SK-N-SH (cell line): ENCODE data around the gene THYN1. TPM values are rescaled to one million over a fixed set of nuclear protein-coding genes. Genes with fewer than 3 reads are reported as not detected.

ENCODE experiments used
- CTCF ChIA-PET: fragments of 300-600, 350-600 bp; formaldehyde crosslinking; extraction: SDS; loops from one replicate; lab custom pipeline; 2021; lab: Yijun Ruan, JAX
- POLR2A ChIA-PET: fragments of 350-600 bp; sonication (Branson Sonifier 250); formaldehyde crosslinking; extraction: SDS; loops from one replicate; lab custom pipeline; 2020; ENCODE audit warnings: antibody characterized with exemption, inconsistent platforms; lab: Yijun Ruan, JAX
- DNase-seq: peaks from one replicate; pipeline ENCODE4 v3.0.0; 2012
- H2AFZ ChIP-seq: fragments of 200-600 bp; sonication (generic); 2 replicates; pipeline ENCODE4 v1.8.1; 2016; ENCODE audit warnings: antibody characterized with exemption, mild to moderate bottlenecking, low read depth
- H3F3A ChIP-seq: fragments of 200-600 bp; sonication (generic); replicated peaks from 2 replicates; pipeline ENCODE3; 2016; ENCODE audit warnings: antibody characterized with exemption, mild to moderate bottlenecking; ENCODE audit not compliant: insufficient read depth
- H3K27ac ChIP-seq, 2 experiments: fragments of 200-500 bp in 1 of 2; fragments of 200-600 bp in 1 of 2; sonication (Bioruptor generic) in 1 of 2; sonication (generic), shearing (Covaris generic) in 1 of 2; 2 replicates each; pipeline versions ENCODE4 v1.5.1 to v1.6.1; 2014 to 2016; ENCODE audit warnings: low read depth in 2 of 2, inconsistent platforms in 1 of 2, low read length in 1 of 2, mild to moderate bottlenecking in 1 of 2, mixed read lengths in 1 of 2
- H3K27me3 ChIP-seq: fragments of 200-600 bp; sonication (generic), shearing (Covaris generic); 2 replicates; pipeline ENCODE4 v1.6.1; 2016; ENCODE audit warnings: mixed run types; ENCODE audit not compliant: insufficient read depth
- H3K36me3 ChIP-seq, 2 experiments: fragments of 200-500 bp in 1 of 2; fragments of 200-600 bp in 1 of 2; sonication (Bioruptor generic) in 1 of 2; sonication (generic) in 1 of 2; replicated peaks in 1 of 2; 2 replicates each; pipeline versions ENCODE3 to v1.5.1; 2014 to 2016; ENCODE audit warnings: low read length in 1 of 2, mild to moderate bottlenecking in 1 of 2; ENCODE audit not compliant: insufficient read depth in 2 of 2, control insufficient read depth in 1 of 2
- H3K4me1 ChIP-seq, 2 experiments: fragments of 200-500 bp in 1 of 2; fragments of 200-600 bp in 1 of 2; sonication (Bioruptor generic) in 1 of 2; sonication (generic), shearing (Covaris generic) in 1 of 2; 2 replicates each; pipeline versions ENCODE4 v1.5.1 to v1.6.1; 2014 to 2016; ENCODE audit warnings: low read depth in 1 of 2, low read length in 1 of 2, mixed run types in 1 of 2; ENCODE audit not compliant: insufficient read depth in 2 of 2, control insufficient read depth in 1 of 2
- H3K4me2 ChIP-seq: fragments of 200-600 bp; sonication (generic), shearing (Covaris generic); 2 replicates; pipeline ENCODE4 v1.6.1; 2017; ENCODE audit warnings: mixed run types
- H3K4me3 ChIP-seq, 2 experiments: fragments of 200-500 bp in 1 of 2; fragments of 200-600 bp in 1 of 2; sonication (Bioruptor generic) in 1 of 2; sonication (generic), shearing (Covaris generic) in 1 of 2; 2 replicates each; pipeline versions ENCODE4 v1.5.1 to v1.8.1; 2014 to 2016; ENCODE audit warnings: low read depth in 2 of 2, inconsistent platforms in 1 of 2, low read length in 1 of 2, mild to moderate bottlenecking in 1 of 2, mixed read lengths in 1 of 2, moderate library complexity in 1 of 2
- H3K79me2 ChIP-seq: fragments of 200-600 bp; sonication (generic); 2 replicates; pipeline ENCODE4 v1.8.1; 2017; ENCODE audit warnings: mild to moderate bottlenecking; ENCODE audit not compliant: insufficient read depth
- H3K9ac ChIP-seq: fragments of 200-600 bp; sonication (generic); 2 replicates; pipeline ENCODE4 v1.6.1; 2017; ENCODE audit warnings: mixed run types
- H3K9me2 ChIP-seq: fragments of 200-600 bp; sonication (generic); 2 replicates; pipeline ENCODE4 v1.6.1; 2017; ENCODE audit warnings: mixed run types
- H3K9me3 ChIP-seq: fragments of 200-600 bp; sonication (generic); 2 replicates; pipeline ENCODE4 v1.6.1; 2017; ENCODE audit warnings: mixed run types, mild to moderate bottlenecking, moderate library complexity
- H4K20me1 ChIP-seq: fragments of 200-600 bp; sonication (generic); 2 replicates; pipeline ENCODE4 v1.6.1; 2017; ENCODE audit warnings: mild to moderate bottlenecking, mixed run types; ENCODE audit not compliant: insufficient read depth
- CHD2 ChIP-seq: fragments of 150-350 bp; IDR thresholded peaks from 2 replicates; pipeline ENCODE4 v1.6.1; 2018; ENCODE audit warnings: low read length; ENCODE audit not compliant: partially characterized antibody
- CTCF ChIP-seq: fragments of 200-600 bp; sonication (generic); IDR thresholded peaks from 2 replicates; pipeline ENCODE4 v1.6.1; 2017; ENCODE audit warnings: antibody characterized with exemption, mild to moderate bottlenecking, moderate library complexity
- EP300 ChIP-seq, 2 experiments: IDR thresholded peaks; 2 replicates each; pipeline versions ENCODE4 v1.4.0 to v1.6.1; 2012; ENCODE audit warnings: borderline replicate concordance in 1 of 2, low read depth in 1 of 2, low read length in 1 of 2
- FOSL2 ChIP-seq: IDR thresholded peaks from 2 replicates; pipeline ENCODE4 v1.4.0; 2012; ENCODE audit warnings: low read depth, mild to moderate bottlenecking, moderate library complexity, borderline replicate concordance
- FOXJ3 ChIP-seq: sonication (generic); formaldehyde crosslinking; IDR thresholded peaks from 2 replicates; pipeline ENCODE4 v1.5.1; 2020; ENCODE audit warnings: mild to moderate bottlenecking, missing genetic modification reagents
- FOXM1 ChIP-seq: IDR thresholded peaks from 2 replicates; pipeline ENCODE4 v1.4.0; 2012; ENCODE audit warnings: low read depth, mild to moderate bottlenecking
- GATA2 ChIP-seq: sonication (generic); formaldehyde crosslinking; IDR thresholded peaks from 2 replicates; pipeline ENCODE4 v1.5.0; 2020; ENCODE audit warnings: mild to moderate bottlenecking, missing genetic modification reagents
- JUND ChIP-seq: IDR thresholded peaks from 2 replicates; pipeline ENCODE4 v1.4.0; 2012
- MEF2A ChIP-seq: IDR thresholded peaks from 2 replicates; pipeline ENCODE4 v1.4.0; 2012; ENCODE audit warnings: low read depth, borderline replicate concordance
- NRF1 ChIP-seq: IDR thresholded peaks from 2 replicates; pipeline ENCODE4 v1.6.1; 2012; ENCODE audit warnings: low read depth, mild to moderate bottlenecking, low read length
- POLR2AphosphoS5 ChIP-seq: IDR thresholded peaks from 2 replicates; pipeline ENCODE4 v1.6.1; 2012; ENCODE audit warnings: low read depth, low read length
- RAD21 ChIP-seq: IDR thresholded peaks from 2 replicates; pipeline ENCODE4 v1.6.1; 2012; ENCODE audit warnings: mild to moderate bottlenecking, low read length
- REST ChIP-seq: IDR thresholded peaks from 2 replicates; pipeline ENCODE4 v1.6.1; 2012; ENCODE audit warnings: mild to moderate bottlenecking, low read depth, low read length, moderate library complexity
- RFX5 ChIP-seq: IDR thresholded peaks from 2 replicates; pipeline ENCODE4 v1.6.1; 2012; ENCODE audit warnings: mild to moderate bottlenecking, improper control_type of control experiment, low read length
- SIN3A ChIP-seq: IDR thresholded peaks from 2 replicates; pipeline ENCODE4 v1.6.1; 2012; ENCODE audit warnings: low read depth, mild to moderate bottlenecking, low read length, moderate library complexity, borderline replicate concordance
- TEAD4 ChIP-seq: IDR thresholded peaks from 2 replicates; pipeline ENCODE4 v1.4.0; 2012; ENCODE audit warnings: mild to moderate bottlenecking, borderline replicate concordance; ENCODE audit not compliant: insufficient read depth
- USF2 ChIP-seq: fragments of 150-350 bp; IDR thresholded peaks from 2 replicates; pipeline ENCODE4 v1.6.1; 2017; ENCODE audit warnings: antibody characterized with exemption, low read length, low read depth, borderline replicate concordance
- ZBTB33 ChIP-seq: IDR thresholded peaks from 2 replicates; pipeline ENCODE4 v1.4.0; 2012; ENCODE audit warnings: low read depth, borderline replicate concordance
- WGBS: methylation state at CpG from one replicate; pipeline ENCODE4 v1.1.6; 2017; ENCODE audit warnings: low lambda C conversion rate; 5-methylcytosine and 5-hydroxymethylcytosine counted together
- polyA plus RNA-seq, 3 experiments: library from polyadenylated mRNA; depleted of rRNA; stranded (reverse); fragments of >200 nt; gene quantifications; 2 replicates each; pipeline ENCODE4 v1.2.3, GENCODE V29; 2012

THYN1 gene
- polyA plus RNA-seq, 1 of the 3 experiments (the other 2 are of a cell fraction): 61.8 TPM

GRCh38 chr11:134293119-134294113 is 40.3 kb upstream of the THYN1 start:
- Histone ChIP-seq H3K4me1 (no peaks in the 10 kb centered on the region), H3K9ac (no peak overlapping the region), H3K27ac (no peak overlapping the region), H4K20me1 (no peaks in the 10 kb centered on the region), H3K9me2 (no peaks in the 10 kb centered on the region), H3K9me3 (no peaks in the 10 kb centered on the region), H3K4me3 (no peak overlapping the region), H3K27me3 (no peaks in the 10 kb centered on the region), H3K79me2 (no peaks in the 10 kb centered on the region), H3K36me3 (no peaks in the 10 kb centered on the region), H3F3A (no peaks in the 10 kb centered on the region), H2AFZ (no peak overlapping the region), H3K4me2 (no peak overlapping the region)
- TF ChIP-seq RAD21 (no peak), JUND (no peak), CTCF (no peak), SIN3A (no peak), GATA2 (CRISPR knock-in tag) (no peak), TEAD4 (no peak), CHD2 (no peak), FOXM1 (no peak), MEF2A (no peak), POLR2AphosphoS5 (no peak), EP300 (IDR thresholded peaks at IDR 0.05; ENCODE audit: borderline replicate concordance in 1 of 2, low read depth in 1 of 2, low read length in 1 of 2) (no peak), RFX5 (no peak), FOXJ3 (CRISPR knock-in tag) (no peak), NRF1 (no peak), REST (no peak), FOSL2 (no peak), USF2 (no peak), ZBTB33 (no peak)
- ChIA-PET POLR2A (no interaction called here), CTCF (interaction anchor here (0.6 to 1.5 kb wide), 2 partner anchors 14 to 32 kb away, joined by 3 to 4 read pairs; no protein-coding TSS in a partner anchor)
- DNase-seq: no peak
- WGBS: 44% methylated on average over 19 of the region's 20 CpGs
